DOHH2 (cell line): ENCODE results near the gene CPAMD8.

Experiments
- H3F3A ChIP-seq: fragments of 200-600 bp; sonication (generic), shearing (Covaris generic); 2 replicates; pipeline ENCODE4 v1.6.0; 2016; ENCODE audit warnings: antibody characterized with exemption, mild to moderate bottlenecking; ENCODE audit not compliant: control insufficient read depth, insufficient read depth
- H3K27ac ChIP-seq: fragments of 200-600 bp; sonication (generic); 2 replicates; pipeline ENCODE4 v1.5.1; 2014; ENCODE audit warnings: low read depth, mild to moderate bottlenecking, low read length, moderate library complexity
- H3K27me3 ChIP-seq: fragments of 200-600 bp; sonication (generic); 2 replicates; pipeline ENCODE4 v1.6.1; 2014; ENCODE audit warnings: mild to moderate bottlenecking, low read length, mixed read lengths; ENCODE audit not compliant: control insufficient read depth
- H3K36me3 ChIP-seq: fragments of 200-600 bp; sonication (generic); 2 replicates; pipeline ENCODE4 v1.6.1; 2014; ENCODE audit warnings: mild to moderate bottlenecking, low read length, moderate library complexity, mixed read lengths; ENCODE audit not compliant: control insufficient read depth
- H3K4me1 ChIP-seq: fragments of 200-600 bp; sonication (generic); 2 replicates; pipeline ENCODE4 v1.6.1; 2014; ENCODE audit warnings: mild to moderate bottlenecking, low read length, mixed read lengths; ENCODE audit not compliant: control insufficient read depth
- H3K4me2 ChIP-seq: fragments of 200-600 bp; sonication (generic); 2 replicates; pipeline ENCODE4 v1.6.0; 2014; ENCODE audit warnings: mild to moderate bottlenecking, low read length, moderate library complexity
- H3K4me3 ChIP-seq: fragments of 200-600 bp; sonication (generic); 2 replicates; pipeline ENCODE4 v1.5.1; 2014; ENCODE audit warnings: mild to moderate bottlenecking, low read length, mixed read lengths
- H3K79me2 ChIP-seq: fragments of 200-600 bp; sonication (generic); 2 replicates; pipeline ENCODE4 v1.6.1; 2014; ENCODE audit warnings: mild to moderate bottlenecking, low read length, mixed read lengths; ENCODE audit not compliant: control insufficient read depth
- H3K9me2 ChIP-seq: fragments of 200-600 bp; sonication (generic); replicated peaks from 2 replicates; pipeline ENCODE4 v1.6.1; 2014; ENCODE audit warnings: mild to moderate bottlenecking, low read length, mixed read lengths; ENCODE audit not compliant: control insufficient read depth
- H3K9me3 ChIP-seq: fragments of 200-600 bp; sonication (generic); 2 replicates; pipeline ENCODE4 v1.6.1; 2014; ENCODE audit warnings: antibody characterized with exemption, low read length, mixed read lengths; ENCODE audit not compliant: control insufficient read depth, insufficient read depth
- H4K20me1 ChIP-seq: fragments of 200-600 bp; sonication (generic); 2 replicates; pipeline ENCODE4 v1.6.0; 2014; ENCODE audit warnings: low read depth, mild to moderate bottlenecking, antibody characterized with exemption, low read length, moderate library complexity; ENCODE audit not compliant: control insufficient read depth, insufficient read depth
- EZH2phosphoT487 ChIP-seq: fragments of 200-600 bp; sonication (generic); IDR thresholded peaks from 2 replicates; pipeline ENCODE4 v1.6.1; 2017; ENCODE audit warnings: borderline replicate concordance, mild to moderate bottlenecking, antibody characterized with exemption, low read length, moderate library complexity, mixed read lengths
- TF ChIP-seq, protein P1 (sequence below): fragments of 200-600 bp; sonication (generic); IDR thresholded peaks from one replicate; pipeline ENCODE4 v1.5.1; 2014; ENCODE audit warnings: antibody characterized with exemption, mild to moderate bottlenecking, low read depth, low read length; ENCODE audit not compliant: poor library complexity, severe bottlenecking

Gene CPAMD8

DNA sequence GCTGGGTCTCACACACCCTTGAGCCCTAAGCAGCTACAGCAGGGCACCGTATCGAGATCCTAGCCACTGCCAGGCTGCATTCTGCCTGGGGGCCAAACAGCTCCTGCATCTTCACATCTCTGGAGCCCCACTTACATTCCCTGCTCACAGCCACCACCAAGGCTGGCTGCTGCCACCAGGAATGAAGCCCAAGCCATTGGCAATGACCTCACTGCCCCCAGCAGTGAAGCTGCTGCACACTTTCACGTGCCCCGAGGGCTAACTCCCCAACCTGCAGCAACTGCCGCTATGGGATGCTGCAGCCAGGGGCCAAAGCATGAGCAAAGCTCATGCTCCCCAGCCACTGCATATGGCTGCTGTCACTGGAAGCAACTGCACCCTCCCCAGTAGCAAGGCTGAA is 95.9 kb downstream of the CPAMD8 start:
- H3K27me3 ChIP-seq, result peaks cover 26% of the 10 kb centered on the region
- no peak overlapping the region for H3K27ac ChIP-seq
- H3K4me3 ChIP-seq, result no peak overlapping the region
- no peaks in the 10 kb centered on the region for H3K36me3 ChIP-seq
- no peak overlapping the region for H3K4me2 ChIP-seq
- no peaks in the 10 kb centered on the region for H3K79me2 ChIP-seq
- no peaks in the 10 kb centered on the region for H3K9me2 ChIP-seq
- H3K9me3 ChIP-seq, result peaks cover 6% of the 10 kb centered on the region
- TF ChIP-seq, protein P1, sequence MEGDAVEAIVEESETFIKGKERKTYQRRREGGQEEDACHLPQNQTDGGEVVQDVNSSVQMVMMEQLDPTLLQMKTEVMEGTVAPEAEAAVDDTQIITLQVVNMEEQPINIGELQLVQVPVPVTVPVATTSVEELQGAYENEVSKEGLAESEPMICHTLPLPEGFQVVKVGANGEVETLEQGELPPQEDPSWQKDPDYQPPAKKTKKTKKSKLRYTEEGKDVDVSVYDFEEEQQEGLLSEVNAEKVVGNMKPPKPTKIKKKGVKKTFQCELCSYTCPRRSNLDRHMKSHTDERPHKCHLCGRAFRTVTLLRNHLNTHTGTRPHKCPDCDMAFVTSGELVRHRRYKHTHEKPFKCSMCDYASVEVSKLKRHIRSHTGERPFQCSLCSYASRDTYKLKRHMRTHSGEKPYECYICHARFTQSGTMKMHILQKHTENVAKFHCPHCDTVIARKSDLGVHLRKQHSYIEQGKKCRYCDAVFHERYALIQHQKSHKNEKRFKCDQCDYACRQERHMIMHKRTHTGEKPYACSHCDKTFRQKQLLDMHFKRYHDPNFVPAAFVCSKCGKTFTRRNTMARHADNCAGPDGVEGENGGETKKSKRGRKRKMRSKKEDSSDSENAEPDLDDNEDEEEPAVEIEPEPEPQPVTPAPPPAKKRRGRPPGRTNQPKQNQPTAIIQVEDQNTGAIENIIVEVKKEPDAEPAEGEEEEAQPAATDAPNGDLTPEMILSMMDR, result no peak
- no peak for TF ChIP-seq EZH2phosphoT487
- no peaks in the 10 kb centered on the region for H3K4me1 ChIP-seq
- no peaks in the 10 kb centered on the region for H3F3A ChIP-seq
- no peaks in the 10 kb centered on the region for H4K20me1 ChIP-seq

DNA sequence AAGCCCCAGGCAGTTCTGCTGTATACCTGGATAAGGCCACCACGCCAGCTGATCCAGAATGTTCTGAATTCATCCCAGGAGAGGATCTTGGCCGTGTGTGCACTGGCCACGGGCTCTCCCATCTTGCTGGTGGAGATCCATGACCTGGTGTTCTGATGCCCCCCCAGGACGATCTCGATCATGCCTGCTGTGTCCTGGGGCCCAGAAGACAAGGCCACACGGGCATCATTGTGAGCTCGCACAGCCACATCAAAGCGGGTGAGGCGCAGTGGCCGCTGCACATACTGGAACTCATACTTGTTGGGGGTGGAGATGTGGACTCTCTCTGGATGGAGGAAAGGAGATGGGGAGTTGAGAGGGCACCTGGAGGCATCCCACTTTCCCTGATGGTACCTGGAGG is 97.7 kb downstream of the CPAMD8 start:
- H3K79me2 ChIP-seq, result no peaks in the 10 kb centered on the region
- H3F3A ChIP-seq, result no peaks in the 10 kb centered on the region
- no peaks in the 10 kb centered on the region for H4K20me1 ChIP-seq
- H3K4me3 ChIP-seq, result no peak overlapping the region
- TF ChIP-seq, protein P1, result no peak
- no peak for TF ChIP-seq EZH2phosphoT487
- H3K27me3 ChIP-seq, result peaks cover 11% of the 10 kb centered on the region
- H3K4me2 ChIP-seq, result no peak overlapping the region
- H3K4me1 ChIP-seq, result no peaks in the 10 kb centered on the region
- no peaks in the 10 kb centered on the region for H3K36me3 ChIP-seq
- peaks cover 10% of the 10 kb centered on the region; the same call in 1 of the 2 replicates for H3K9me3 ChIP-seq
- no peaks in the 10 kb centered on the region for H3K9me2 ChIP-seq
- H3K27ac ChIP-seq, result no peak overlapping the region

DNA sequence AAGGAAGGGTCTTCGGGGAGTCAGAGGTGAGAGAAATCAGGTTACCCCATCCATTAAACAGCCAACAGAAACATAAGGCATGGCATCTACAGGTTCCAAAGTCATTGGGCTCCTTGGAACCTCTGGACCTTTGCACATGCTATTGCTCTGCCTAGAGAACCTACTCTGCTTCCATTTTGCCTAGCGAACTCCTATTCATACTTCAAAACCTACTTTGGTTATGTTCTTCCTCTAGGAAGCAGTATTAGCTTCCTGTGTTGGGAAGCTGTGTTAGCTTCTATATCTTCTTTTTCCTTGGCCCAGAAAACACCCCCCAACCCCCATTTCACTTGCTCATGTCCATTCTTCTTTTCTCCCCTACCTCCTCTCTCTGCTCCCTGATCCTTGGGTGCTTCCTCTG is 98.3 kb downstream of the CPAMD8 start:
- no peaks in the 10 kb centered on the region for H3K9me2 ChIP-seq
- H3K36me3 ChIP-seq, result no peaks in the 10 kb centered on the region
- H3K9me3 ChIP-seq, result peaks cover 8% of the 10 kb centered on the region; the same call in 1 of the 2 replicates
- H3K27ac ChIP-seq, result no peak overlapping the region
- H3K27me3 ChIP-seq, result peaks cover 5% of the 10 kb centered on the region; the same call in 1 of the 2 replicates
- no peak overlapping the region for H3K4me3 ChIP-seq
- H3K79me2 ChIP-seq, result no peaks in the 10 kb centered on the region
- no peak overlapping the region for H3K4me2 ChIP-seq
- no peaks in the 10 kb centered on the region for H3K4me1 ChIP-seq
- H3F3A ChIP-seq, result no peaks in the 10 kb centered on the region
- no peaks in the 10 kb centered on the region for H4K20me1 ChIP-seq
- TF ChIP-seq, protein P1, result no peak
- TF ChIP-seq EZH2phosphoT487, result no peak

DNA sequence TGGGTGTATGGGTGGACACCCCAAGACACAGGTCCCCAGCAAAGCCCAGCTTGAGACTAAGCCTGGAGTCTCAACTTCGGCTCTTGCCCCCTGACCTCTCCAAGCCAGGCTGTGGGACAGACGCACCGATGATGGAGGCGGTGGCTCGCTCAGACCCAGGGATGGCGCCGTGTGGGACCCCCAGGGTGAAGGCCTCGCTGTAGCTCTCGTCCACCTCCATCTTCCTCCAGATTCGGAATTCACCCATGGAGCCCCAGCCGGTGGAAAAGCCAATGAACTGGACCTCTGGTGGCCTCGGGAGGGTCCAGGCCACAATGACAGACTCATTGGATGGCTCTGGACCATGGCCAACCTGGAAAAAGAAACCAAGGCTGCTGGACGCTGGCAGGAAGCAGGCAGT is 98.7 kb downstream of the CPAMD8 start:
- no peaks in the 10 kb centered on the region for H3K4me1 ChIP-seq
- H3K4me3 ChIP-seq, result no peak overlapping the region

More for the DNA sequence above, 98.7 kb downstream of the CPAMD8 start:
- H3K9me3 ChIP-seq, result peaks cover 7% of the 10 kb centered on the region; the same call in 1 of the 2 replicates
- H3K4me2 ChIP-seq, result no peak overlapping the region
- no peaks in the 10 kb centered on the region for H3K79me2 ChIP-seq
- H4K20me1 ChIP-seq, result no peaks in the 10 kb centered on the region
- no peak overlapping the region for H3K27ac ChIP-seq
- H3F3A ChIP-seq, result no peaks in the 10 kb centered on the region
- H3K27me3 ChIP-seq, result 0 out of 2 replicates have a peak, but pooled peaks cover 4% of the 10 kb centered on the region
- no peaks in the 10 kb centered on the region for H3K36me3 ChIP-seq
- H3K9me2 ChIP-seq, result no peaks in the 10 kb centered on the region
- no peak for TF ChIP-seq EZH2phosphoT487
- TF ChIP-seq, protein P1, result no peak
